HCT116 (cell line): ENCODE results near the gene MYBPH. TPM values are rescaled to one million over a fixed set of nuclear protein-coding genes. Genes with fewer than 3 reads are reported as not detected.

Source experiments
- ATAC-seq: fragments of 200-7000 bp; cut with Tn5 transposase; 2 replicates; pipeline ENCODE4 v1.9.1; 2020; ENCODE audit warnings: mild to moderate bottlenecking, moderate library complexity
- BruUV-seq: library from RNA; stranded (reverse); fragments of 400-500 nt; replicated peaks from 2 replicates; lab custom pipeline; 2021; lab: Mats Ljungman, UMichigan
- CTCF ChIA-PET: fragments of 300-600 bp; sonication (Branson Sonifier 250); formaldehyde crosslinking; loops from one replicate; lab custom pipeline; 2021; ENCODE audit warnings: antibody characterized with exemption; lab: Charles Lee
- POLR2A ChIA-PET: fragments of 300-600, 350-600 bp; sonication (Branson Sonifier 250); formaldehyde crosslinking; loops from one replicate; lab custom pipeline; 2021; ENCODE audit warnings: antibody characterized with exemption; lab: Charles Lee
- RAD21 ChIA-PET, 2 experiments: fragments of 300-600 bp; sonication (Branson Sonifier 250); formaldehyde crosslinking; loops; one replicate each; lab custom pipeline; 2023; ENCODE audit warnings: low total read pairs in 2 of 2; ENCODE audit not compliant: uncharacterized antibody in 2 of 2, unreplicated experiment in 2 of 2, low non-redundant PET in 1 of 2; lab: Charles Lee
- DNase-seq: peaks from one replicate; pipeline ENCODE4 v3.0.0-alpha.2; 2010; ENCODE audit warnings: low read depth, low spot score
- H2AFZ ChIP-seq: fragments of 200-600 bp; shearing (Covaris generic), sonication (generic); 2 replicates; pipeline ENCODE4 v1.6.1; 2017; ENCODE audit warnings: low read depth, mixed run types, mixed read lengths, antibody characterized with exemption, low read length; ENCODE audit not compliant: poor library complexity, severe bottlenecking
- H3K27ac ChIP-seq: 2 replicates; pipeline ENCODE4 v1.5.1; 2012; ENCODE audit warnings: low read depth, low read length
- H3K27me3 ChIP-seq: fragments of 200-600 bp; sonication (generic); 2 replicates; pipeline ENCODE4 v1.6.1; 2016; ENCODE audit warnings: mixed run types, low read length, mixed read lengths; ENCODE audit not compliant: insufficient read depth
- H3K36me3 ChIP-seq, 2 experiments: fragments of 200-500 bp in 1 of 2; fragments of 200-600 bp in 1 of 2; sonication (Bioruptor generic) in 1 of 2; sonication (generic) in 1 of 2; 2 replicates each; pipeline versions ENCODE4 v1.5.1 to v1.6.1; 2014 to 2016; ENCODE audit warnings: low read length in 2 of 2, inconsistent platforms in 1 of 2, mixed read lengths in 1 of 2, mixed run types in 1 of 2; ENCODE audit not compliant: insufficient read depth in 2 of 2, control insufficient read depth in 1 of 2
- H3K4me1 ChIP-seq, 2 experiments: fragments of 200-600 bp in 1 of 2; sonication (generic) in 1 of 2; 2 replicates each; pipeline versions ENCODE4 v1.5.1 to v1.6.1; 2012 to 2017; ENCODE audit warnings: low read length in 2 of 2, inconsistent platforms in 1 of 2, mild to moderate bottlenecking in 1 of 2, mixed read lengths in 1 of 2, mixed run types in 1 of 2, moderate library complexity in 1 of 2; ENCODE audit not compliant: insufficient read depth in 2 of 2, control insufficient read depth in 1 of 2
- H3K4me2 ChIP-seq: fragments of 200-600 bp; sonication (generic); 2 replicates; pipeline ENCODE4 v1.6.1; 2017; ENCODE audit warnings: mixed run types, low read length, mixed read lengths
- H3K4me3 ChIP-seq, 2 experiments: fragments of 200-600 bp in 1 of 2; sonication (generic) in 1 of 2; replicated peaks in 1 of 2; 2 replicates each; pipeline ENCODE4 v1.5.1; 2011 to 2016; ENCODE audit warnings: low read length in 2 of 2, control low read depth in 1 of 2, low read depth in 1 of 2, mild to moderate bottlenecking in 1 of 2, mixed read lengths in 1 of 2, mixed run types in 1 of 2
- H3K79me2 ChIP-seq: fragments of 200-600 bp; sonication (generic); 2 replicates; pipeline ENCODE4 v1.6.1; 2017; ENCODE audit warnings: mild to moderate bottlenecking, mixed run types, low read length, moderate library complexity, mixed read lengths; ENCODE audit not compliant: insufficient read depth
- H3K9ac ChIP-seq: fragments of 200-600 bp; sonication (generic); 2 replicates; pipeline ENCODE4 v1.6.1; 2016; ENCODE audit warnings: low read length, mixed read lengths
- H3K9me2 ChIP-seq: fragments of 200-600 bp; sonication (generic), shearing (Covaris generic); 2 replicates; pipeline ENCODE4 v1.6.1; 2017; ENCODE audit warnings: mixed run types, mild to moderate bottlenecking, moderate library complexity; ENCODE audit not compliant: insufficient read depth
- H3K9me3 ChIP-seq, 2 experiments: fragments of 200-500 bp in 1 of 2; fragments of 200-600 bp in 1 of 2; sonication (Bioruptor generic) in 1 of 2; sonication (generic) in 1 of 2; 2 replicates each; pipeline ENCODE4 v1.6.1; 2014 to 2017; ENCODE audit warnings: low read length in 2 of 2, mixed read lengths in 2 of 2, inconsistent platforms in 1 of 2, low read depth in 1 of 2, mild to moderate bottlenecking in 1 of 2, mixed run types in 1 of 2, moderate library complexity in 1 of 2; ENCODE audit not compliant: control insufficient read depth in 1 of 2, insufficient read depth in 1 of 2
- H4K20me1 ChIP-seq: fragments of 200-600 bp; sonication (generic), shearing (Covaris generic); 2 replicates; pipeline ENCODE4 v1.6.1; 2017; ENCODE audit warnings: mixed run types, mild to moderate bottlenecking, moderate library complexity; ENCODE audit not compliant: insufficient read depth
- CBX3 ChIP-seq: IDR thresholded peaks from 2 replicates; pipeline ENCODE4 v1.6.1; 2012; ENCODE audit warnings: low read depth
- EGR1 ChIP-seq: IDR thresholded peaks from 2 replicates; pipeline ENCODE4 v1.6.1; 2012; ENCODE audit warnings: low read depth
- ELF1 ChIP-seq: IDR thresholded peaks from 2 replicates; pipeline ENCODE4 v1.6.1; 2012; ENCODE audit warnings: low read depth, borderline replicate concordance
- FOSL1 ChIP-seq: IDR thresholded peaks from 2 replicates; pipeline ENCODE4 v1.6.1; 2012; ENCODE audit warnings: low read depth
- JUND ChIP-seq: IDR thresholded peaks from 2 replicates; pipeline ENCODE4 v1.6.1; 2012
- POLR2A ChIP-seq: IDR thresholded peaks from 2 replicates; pipeline ENCODE4 v1.7.0; 2011; ENCODE audit warnings: borderline replicate concordance; ENCODE audit not compliant: insufficient read depth, insufficient read length; ENCODE audit errors: extremely low read depth
- POLR2AphosphoS5 ChIP-seq: IDR thresholded peaks from 2 replicates; pipeline ENCODE4 v1.6.1; 2011; ENCODE audit warnings: mild to moderate bottlenecking, low read depth, low read length, moderate library complexity
- SIN3A ChIP-seq: IDR thresholded peaks from 2 replicates; pipeline ENCODE4 v1.6.1; 2012; ENCODE audit warnings: low read depth
- SRF ChIP-seq: IDR thresholded peaks from 2 replicates; pipeline ENCODE4 v1.6.1; 2012; ENCODE audit warnings: low read depth
- TCF7L2 ChIP-seq: IDR thresholded peaks from 2 replicates; pipeline ENCODE4 v1.7.0; 2011; ENCODE audit warnings: borderline replicate concordance, inconsistent platforms; ENCODE audit not compliant: insufficient read depth, insufficient read length; ENCODE audit errors: extremely low read depth
- YY1 ChIP-seq: IDR thresholded peaks from 2 replicates; pipeline ENCODE4 v1.6.1; 2011; ENCODE audit warnings: low read length, low read depth, moderate library complexity, mild to moderate bottlenecking; ENCODE audit not compliant: insufficient replicate concordance; ENCODE audit errors: extremely low read depth
- ZFX ChIP-seq: fragments of 450-650 bp; IDR thresholded peaks from 2 replicates; pipeline ENCODE4 v1.6.1; 2017
- intact Hi-C: fragments of 100-400 bp; cut with micrococcal nuclease; formaldehyde crosslinking; loops from 2 replicates; pipeline ENCODE4 v1.10.0; 2022
- total RNA-seq: library from RNA; stranded (reverse); gene quantifications from one replicate; pipeline ENCODE4 v1.2.1, GENCODE V29; 2021; ENCODE audit not compliant: unreplicated experiment
- TF ChIP-seq, protein P1 (sequence below), 3 experiments: fragments of 200-600 bp in 1 of 3; sonication (generic) in 1 of 3; IDR thresholded peaks in 2 of 3; conservative IDR thresholded peaks in 1 of 3; 2 replicates each; pipeline ENCODE4 v1.5.1; 2012 to 2017; ENCODE audit warnings: low read depth in 2 of 3, low read length in 2 of 3, antibody characterized with exemption in 1 of 3, borderline replicate concordance in 1 of 3, control low read depth in 1 of 3, mild to moderate bottlenecking in 1 of 3, mixed read lengths in 1 of 3, mixed run types in 1 of 3, moderate library complexity in 1 of 3; ENCODE audit not compliant: insufficient read depth in 1 of 3
- TF ChIP-seq, protein P2 (sequence below): IDR thresholded peaks from 2 replicates; pipeline ENCODE4 v1.6.1; 2012
- TF ChIP-seq, protein P3 (sequence below): IDR thresholded peaks from 2 replicates; pipeline ENCODE4 v1.6.1; 2011; ENCODE audit warnings: mild to moderate bottlenecking, low read length, moderate library complexity; ENCODE audit not compliant: insufficient replicate concordance; ENCODE audit errors: extremely low read depth
- TF ChIP-seq, protein P4 (sequence below): IDR thresholded peaks from 2 replicates; pipeline ENCODE4 v1.6.1; 2012; ENCODE audit warnings: low read depth
- TF ChIP-seq, protein P5 (sequence below): IDR thresholded peaks from 2 replicates; pipeline ENCODE4 v1.6.1; 2012

MYBPH gene
- total RNA-seq, 1 experiment from 2014 or later, result 0.22 TPM

DNA sequence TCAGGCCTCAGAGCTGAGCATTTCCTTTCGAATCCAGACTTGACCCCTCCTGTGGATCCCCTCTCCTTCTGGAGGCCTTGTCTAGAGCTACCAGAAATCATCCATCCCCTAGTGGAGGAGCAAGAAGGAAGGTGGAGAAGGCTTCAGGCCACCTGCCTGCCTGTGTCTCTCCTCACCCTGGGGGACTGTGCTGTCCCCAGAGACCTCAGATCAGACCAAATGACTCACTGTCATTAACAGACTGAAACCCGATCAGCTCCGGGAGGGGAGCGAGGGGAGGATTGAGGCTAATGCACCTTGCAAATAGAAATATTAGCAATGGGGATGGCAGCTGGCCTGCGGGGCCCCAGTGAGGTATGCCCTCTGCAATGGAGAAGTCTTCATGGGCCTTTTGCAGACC, 2.1 kb downstream of the MYBPH start:
- no peak overlapping the region for H2AFZ ChIP-seq
- intact Hi-C loops, result no loop called here
- POLR2A ChIA-PET, result no interaction called here

More for the DNA sequence above, 2.1 kb downstream of the MYBPH start:
- H3K9ac ChIP-seq, result no peak overlapping the region
- peak overlapping the region; percentile 52 for H3K4me2 ChIP-seq
- no TSS peak for BruUV-seq
- H3K27ac ChIP-seq, result no peak overlapping the region
- no peaks in the 10 kb centered on the region for H3K79me2 ChIP-seq
- no peaks in the 10 kb centered on the region for H3K9me3 ChIP-seq
- RAD21 ChIA-PET, result interaction anchor here (0.5 to 2.4 kb wide), 5 partner anchors 14 to 134 kb away, joined by 4 to 9 read pairs (median 7); no protein-coding TSS in a partner anchor
- TF ChIP-seq ZFX, result no peak
- TF ChIP-seq, protein P1, sequence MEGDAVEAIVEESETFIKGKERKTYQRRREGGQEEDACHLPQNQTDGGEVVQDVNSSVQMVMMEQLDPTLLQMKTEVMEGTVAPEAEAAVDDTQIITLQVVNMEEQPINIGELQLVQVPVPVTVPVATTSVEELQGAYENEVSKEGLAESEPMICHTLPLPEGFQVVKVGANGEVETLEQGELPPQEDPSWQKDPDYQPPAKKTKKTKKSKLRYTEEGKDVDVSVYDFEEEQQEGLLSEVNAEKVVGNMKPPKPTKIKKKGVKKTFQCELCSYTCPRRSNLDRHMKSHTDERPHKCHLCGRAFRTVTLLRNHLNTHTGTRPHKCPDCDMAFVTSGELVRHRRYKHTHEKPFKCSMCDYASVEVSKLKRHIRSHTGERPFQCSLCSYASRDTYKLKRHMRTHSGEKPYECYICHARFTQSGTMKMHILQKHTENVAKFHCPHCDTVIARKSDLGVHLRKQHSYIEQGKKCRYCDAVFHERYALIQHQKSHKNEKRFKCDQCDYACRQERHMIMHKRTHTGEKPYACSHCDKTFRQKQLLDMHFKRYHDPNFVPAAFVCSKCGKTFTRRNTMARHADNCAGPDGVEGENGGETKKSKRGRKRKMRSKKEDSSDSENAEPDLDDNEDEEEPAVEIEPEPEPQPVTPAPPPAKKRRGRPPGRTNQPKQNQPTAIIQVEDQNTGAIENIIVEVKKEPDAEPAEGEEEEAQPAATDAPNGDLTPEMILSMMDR (IDR thresholded peaks at IDR 0.05 in 2 of 3, conservative IDR thresholded peaks at IDR 0.05 in 1 of 3; ENCODE audit: borderline replicate concordance in 1 of 3, insufficient read depth in 1 of 3, low read depth in 2 of 3, low read length in 2 of 3), result no peak
- TF ChIP-seq YY1, result no peak
- TF ChIP-seq TCF7L2, result no peak
- TF ChIP-seq SRF, result no peak
- no peak for TF ChIP-seq POLR2AphosphoS5
- TF ChIP-seq, protein P2, sequence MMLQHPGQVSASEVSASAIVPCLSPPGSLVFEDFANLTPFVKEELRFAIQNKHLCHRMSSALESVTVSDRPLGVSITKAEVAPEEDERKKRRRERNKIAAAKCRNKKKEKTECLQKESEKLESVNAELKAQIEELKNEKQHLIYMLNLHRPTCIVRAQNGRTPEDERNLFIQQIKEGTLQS, result no peak
- TF ChIP-seq, protein P3, sequence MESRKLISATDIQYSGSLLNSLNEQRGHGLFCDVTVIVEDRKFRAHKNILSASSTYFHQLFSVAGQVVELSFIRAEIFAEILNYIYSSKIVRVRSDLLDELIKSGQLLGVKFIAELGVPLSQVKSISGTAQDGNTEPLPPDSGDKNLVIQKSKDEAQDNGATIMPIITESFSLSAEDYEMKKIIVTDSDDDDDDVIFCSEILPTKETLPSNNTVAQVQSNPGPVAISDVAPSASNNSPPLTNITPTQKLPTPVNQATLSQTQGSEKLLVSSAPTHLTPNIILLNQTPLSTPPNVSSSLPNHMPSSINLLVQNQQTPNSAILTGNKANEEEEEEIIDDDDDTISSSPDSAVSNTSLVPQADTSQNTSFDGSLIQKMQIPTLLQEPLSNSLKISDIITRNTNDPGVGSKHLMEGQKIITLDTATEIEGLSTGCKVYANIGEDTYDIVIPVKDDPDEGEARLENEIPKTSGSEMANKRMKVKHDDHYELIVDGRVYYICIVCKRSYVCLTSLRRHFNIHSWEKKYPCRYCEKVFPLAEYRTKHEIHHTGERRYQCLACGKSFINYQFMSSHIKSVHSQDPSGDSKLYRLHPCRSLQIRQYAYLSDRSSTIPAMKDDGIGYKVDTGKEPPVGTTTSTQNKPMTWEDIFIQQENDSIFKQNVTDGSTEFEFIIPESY, result no peak
- TF ChIP-seq FOSL1, result no peak
- TF ChIP-seq ELF1, result no peak
- no peak for TF ChIP-seq EGR1
- TF ChIP-seq, protein P4, sequence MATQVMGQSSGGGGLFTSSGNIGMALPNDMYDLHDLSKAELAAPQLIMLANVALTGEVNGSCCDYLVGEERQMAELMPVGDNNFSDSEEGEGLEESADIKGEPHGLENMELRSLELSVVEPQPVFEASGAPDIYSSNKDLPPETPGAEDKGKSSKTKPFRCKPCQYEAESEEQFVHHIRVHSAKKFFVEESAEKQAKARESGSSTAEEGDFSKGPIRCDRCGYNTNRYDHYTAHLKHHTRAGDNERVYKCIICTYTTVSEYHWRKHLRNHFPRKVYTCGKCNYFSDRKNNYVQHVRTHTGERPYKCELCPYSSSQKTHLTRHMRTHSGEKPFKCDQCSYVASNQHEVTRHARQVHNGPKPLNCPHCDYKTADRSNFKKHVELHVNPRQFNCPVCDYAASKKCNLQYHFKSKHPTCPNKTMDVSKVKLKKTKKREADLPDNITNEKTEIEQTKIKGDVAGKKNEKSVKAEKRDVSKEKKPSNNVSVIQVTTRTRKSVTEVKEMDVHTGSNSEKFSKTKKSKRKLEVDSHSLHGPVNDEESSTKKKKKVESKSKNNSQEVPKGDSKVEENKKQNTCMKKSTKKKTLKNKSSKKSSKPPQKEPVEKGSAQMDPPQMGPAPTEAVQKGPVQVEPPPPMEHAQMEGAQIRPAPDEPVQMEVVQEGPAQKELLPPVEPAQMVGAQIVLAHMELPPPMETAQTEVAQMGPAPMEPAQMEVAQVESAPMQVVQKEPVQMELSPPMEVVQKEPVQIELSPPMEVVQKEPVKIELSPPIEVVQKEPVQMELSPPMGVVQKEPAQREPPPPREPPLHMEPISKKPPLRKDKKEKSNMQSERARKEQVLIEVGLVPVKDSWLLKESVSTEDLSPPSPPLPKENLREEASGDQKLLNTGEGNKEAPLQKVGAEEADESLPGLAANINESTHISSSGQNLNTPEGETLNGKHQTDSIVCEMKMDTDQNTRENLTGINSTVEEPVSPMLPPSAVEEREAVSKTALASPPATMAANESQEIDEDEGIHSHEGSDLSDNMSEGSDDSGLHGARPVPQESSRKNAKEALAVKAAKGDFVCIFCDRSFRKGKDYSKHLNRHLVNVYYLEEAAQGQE, result no peak
- no peak for TF ChIP-seq CBX3
- TF ChIP-seq, protein P5, sequence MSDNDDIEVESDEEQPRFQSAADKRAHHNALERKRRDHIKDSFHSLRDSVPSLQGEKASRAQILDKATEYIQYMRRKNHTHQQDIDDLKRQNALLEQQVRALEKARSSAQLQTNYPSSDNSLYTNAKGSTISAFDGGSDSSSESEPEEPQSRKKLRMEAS, result no peak
- TF ChIP-seq JUND, result no peak
- no peak for TF ChIP-seq POLR2A
- no peak for TF ChIP-seq SIN3A
- TF ChIP-seq, all 23 proteins: peak for 0
- CTCF ChIA-PET, result interaction anchor here (1.1 to 4.3 kb wide), 7 partner anchors 9 to 133 kb away, joined by 4 to 43 read pairs (median 17); partner anchors contain the start of gene ADORA1
- DNase-seq (no peak), ATAC-seq (no peak)
- H3K27me3 ChIP-seq, result no peaks in the 10 kb centered on the region
- H3K9me2 ChIP-seq, result no peaks in the 10 kb centered on the region
- H3K4me1 ChIP-seq, result peaks cover 29 to 77% of the 10 kb centered on the region in 2 experiments
- no peaks in the 10 kb centered on the region for H3K36me3 ChIP-seq
- no peak overlapping the region for H3K4me3 ChIP-seq
- H4K20me1 ChIP-seq, result no peaks in the 10 kb centered on the region
